HepG2 (cell line): ENCODE results near the gene ZNF23.

ENCODE experiments used
- AFF4 ChIP-seq: sonication (generic); formaldehyde crosslinking; IDR thresholded peaks from 2 replicates; pipeline ENCODE4 v1.4.0; 2020; ENCODE audit warnings: missing genetic modification reagents
- CEBPG ChIP-seq: IDR thresholded peaks from 2 replicates; pipeline ENCODE4 v1.6.1; 2016
- CHD2 ChIP-seq: IDR thresholded peaks from 2 replicates; pipeline ENCODE4 v1.6.1; 2011; ENCODE audit warnings: low read depth, low read length, improper control_type of control experiment
- CTCF ChIP-seq: sonication (generic); formaldehyde crosslinking; IDR thresholded peaks from 2 replicates; pipeline ENCODE4 v1.5.0; 2020; ENCODE audit warnings: mild to moderate bottlenecking, missing genetic modification reagents, moderate library complexity
- ETV5 ChIP-seq: IDR thresholded peaks from 2 replicates; pipeline ENCODE4 v1.6.1; 2018; ENCODE audit warnings: missing biosample characterization, missing genetic modification reagents, inconsistent platforms, borderline replicate concordance
- FOXP1 ChIP-seq, 2 experiments: fragments of 450-650 bp in 1 of 2; IDR thresholded peaks; 2 replicates each; pipeline ENCODE4 v1.6.1; 2017 to 2018; ENCODE audit warnings: antibody characterized with exemption in 1 of 2
- MXI1 ChIP-seq: IDR thresholded peaks from 3 replicates; pipeline ENCODE4 v1.6.1; 2012; ENCODE audit warnings: low read depth, low read length, inconsistent platforms, borderline replicate concordance
- NR0B2 ChIP-seq: sonication (generic); formaldehyde crosslinking; IDR thresholded peaks from 2 replicates; pipeline ENCODE4 v1.4.0; 2020; ENCODE audit warnings: mild to moderate bottlenecking, missing genetic modification reagents
- PHF8 ChIP-seq: sonication (generic); formaldehyde crosslinking; IDR thresholded peaks from 2 replicates; pipeline ENCODE4 v1.5.0; 2020; ENCODE audit warnings: missing genetic modification reagents
- RARA ChIP-seq: IDR thresholded peaks from 2 replicates; pipeline ENCODE4 v1.6.1; 2016; ENCODE audit warnings: missing genetic modification reagents, missing compliant biosample characterization
- SRF ChIP-seq: IDR thresholded peaks from 2 replicates; pipeline ENCODE4 v1.6.1; 2011; ENCODE audit warnings: mild to moderate bottlenecking, low read depth, low read length, moderate library complexity
- ZNF329 ChIP-seq: sonication (generic); formaldehyde crosslinking; IDR thresholded peaks from 2 replicates; pipeline ENCODE4 v1.9.0; 2021; ENCODE audit warnings: low read depth, mild to moderate bottlenecking, missing genetic modification reagents
- ZNF782 ChIP-seq: sonication (generic); formaldehyde crosslinking; IDR thresholded peaks from 2 replicates; pipeline ENCODE4 v1.4.0; 2020; ENCODE audit warnings: missing genetic modification reagents, mild to moderate bottlenecking, borderline replicate concordance

GRCh38 chr16:71426880-71427615 is 35.0 kb downstream of the ZNF23 start:
- TF ChIP-seq CEBPG = no peak
- TF ChIP-seq MXI1 = no peak
- TF ChIP-seq AFF4 (CRISPR knock-in tag) = no peak
- TF ChIP-seq CTCF = no peak
- no peak for TF ChIP-seq PHF8
- TF ChIP-seq ZNF782 = no peak
- TF ChIP-seq ETV5 (CRISPR knock-in tag) = no peak
- TF ChIP-seq RARA = no peak
- no peak for TF ChIP-seq ZNF329 (CRISPR knock-in tag)
- TF ChIP-seq NR0B2 (CRISPR knock-in tag) = no peak
- no peak for TF ChIP-seq SRF
- no peak for TF ChIP-seq CHD2
- TF ChIP-seq FOXP1 (IDR thresholded peaks at IDR 0.05) = no peak
- TF ChIP-seq FOXP1 (CRISPR knock-in tag; IDR thresholded peaks at IDR 0.05) = no peak
